Measurements from ENCODE around the gene SAP30. TPM values are rescaled to one million over a fixed set of nuclear protein-coding genes. Genes with fewer than 3 reads are reported as not detected.

The SAP30 gene
- 10 to 100 TPM; 31.7 to 57.4 TPM for total RNA-seq

- H3K27ac Mint-ChIP-seq: peak within 1 kb of the TSS; percentile 99
- H3K4me1 Mint-ChIP-seq: peaks cover 28% of the 10 kb centered on the region
- H3K36me3 Mint-ChIP-seq (ENCODE audit: low read depth): peaks cover 76% of the 10 kb centered on the region
- peak; percentile 87 for ATAC-seq (replicated peaks)
- no peaks in the 10 kb centered on the region for H3K27me3 Mint-ChIP-seq
- H3K4me3 Mint-ChIP-seq: peak within 1 kb of the TSS; percentile 99
- H3K9me3 Mint-ChIP-seq: no peaks in the 10 kb centered on the region
Observed at GRCh38 chr4:173370477-173371291, at the start of gene SAP30. Gene SAP30, plus strand, starts transcription at chr4:173370954. Its CDS starts 229 bp downstream, at chr4:173371183.

DNA sequence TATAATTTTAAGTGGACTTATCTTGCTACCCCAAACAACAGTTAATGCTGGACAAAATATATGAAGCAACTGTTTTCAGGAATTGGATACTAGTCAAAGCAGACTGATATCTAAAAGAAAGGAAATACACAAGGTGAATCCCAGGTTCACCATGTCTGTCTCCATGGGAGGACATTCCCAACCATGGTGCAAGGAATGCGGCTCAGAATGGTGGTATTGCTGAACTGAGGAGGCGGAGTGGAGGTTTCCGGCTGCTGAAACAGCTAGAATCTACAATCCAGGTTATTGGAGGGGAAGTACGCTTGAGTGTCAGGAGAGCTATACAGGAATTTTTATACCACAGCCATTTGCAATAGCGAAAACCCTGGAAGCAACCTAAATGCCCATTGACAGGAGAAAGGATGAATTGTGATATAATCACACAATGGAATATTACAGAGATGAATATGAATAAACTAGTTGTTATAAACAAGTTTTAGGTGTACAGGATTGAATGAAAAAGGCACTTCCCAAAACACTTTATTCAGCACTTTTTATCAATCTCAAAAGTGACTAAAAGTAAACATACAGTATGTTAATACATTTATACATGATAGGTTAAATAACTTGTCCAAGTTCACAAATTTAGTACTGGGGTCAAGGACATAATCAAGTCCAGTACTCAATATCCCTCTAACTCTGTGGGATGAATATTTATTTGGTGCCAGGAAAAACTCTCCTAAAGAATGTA, 45.6 kb upstream of the SAP30 start:
- H3K36me3 Mint-ChIP-seq (ENCODE audit: low read depth): peaks cover 68% of the 10 kb centered on the region
- ATAC-seq (replicated peaks): no peak
- no peaks in the 10 kb centered on the region for H3K4me1 Mint-ChIP-seq
- H3K27me3 Mint-ChIP-seq: no peaks in the 10 kb centered on the region
- no peak overlapping the region for H3K4me3 Mint-ChIP-seq
- no peak overlapping the region for H3K27ac Mint-ChIP-seq
- H3K9me3 Mint-ChIP-seq: no peaks in the 10 kb centered on the region

- Mint-ChIP-seq H3K27ac (no peak overlapping the region), H3K36me3 (ENCODE audit: low read depth) (peaks cover 76% of the 10 kb centered on the region), H3K4me1 (peaks cover 6% of the 10 kb centered on the region), H3K9me3 (no peaks in the 10 kb centered on the region), H3K27me3 (no peaks in the 10 kb centered on the region), H3K4me3 (no peak overlapping the region)
- no peak for ATAC-seq (replicated peaks)
Observed at GRCh38 chr4:173328236-173328901, 42.4 kb upstream of the SAP30 start.

GRCh38 chr4:173330590-173330989, 40.2 kb upstream of the SAP30 start:
- peaks cover 91% of the 10 kb centered on the region for H3K36me3 Mint-ChIP-seq (ENCODE audit: low read depth)
- H3K9me3 Mint-ChIP-seq: no peaks in the 10 kb centered on the region
- no peaks in the 10 kb centered on the region for H3K27me3 Mint-ChIP-seq
- H3K4me3 Mint-ChIP-seq: peak overlapping the region; percentile 99
- H3K4me1 Mint-ChIP-seq: peaks cover 6% of the 10 kb centered on the region
- no peak for ATAC-seq (replicated peaks)
- H3K27ac Mint-ChIP-seq: no peak overlapping the region

- Mint-ChIP-seq H3K9me3 (no peaks in the 10 kb centered on the region), H3K4me1 (peaks cover 6% of the 10 kb centered on the region)
Observed at GRCh38 chr4:173332021-173332487, 38.7 kb upstream of the SAP30 start.

DNA sequence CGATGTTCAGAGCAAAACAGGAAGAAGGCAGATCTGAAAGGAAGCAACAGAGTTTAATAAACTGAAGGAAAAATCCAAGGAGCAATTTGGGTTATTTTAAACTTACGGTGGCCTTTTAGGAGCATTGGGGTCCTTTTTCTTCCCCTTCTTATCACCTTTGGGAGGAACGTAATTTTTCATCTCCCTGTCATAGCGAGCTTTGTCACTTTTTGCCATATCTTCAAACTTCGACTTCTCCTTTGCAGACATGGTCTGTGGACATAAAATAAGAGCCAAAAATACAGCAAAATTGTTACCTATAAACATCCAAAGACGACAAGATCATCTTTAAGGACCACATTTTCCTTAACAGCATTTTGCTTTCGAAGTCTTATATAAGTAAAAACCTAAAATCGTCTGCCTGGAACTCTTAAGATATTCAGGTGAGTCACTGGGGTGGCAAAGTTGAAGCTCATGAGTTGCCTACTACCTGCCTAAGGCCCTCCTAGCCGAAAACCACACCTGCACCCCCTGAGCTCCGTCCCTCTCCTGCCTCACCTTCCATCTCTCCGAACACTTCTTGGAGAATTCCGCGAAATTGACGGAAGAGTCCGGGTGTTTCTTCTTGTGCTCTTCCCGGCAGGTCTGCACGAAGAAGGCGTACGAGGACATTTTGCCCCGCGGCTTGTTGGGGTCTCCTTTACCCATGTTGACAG, 37.6 kb upstream of the SAP30 start:
- Mint-ChIP-seq H3K4me3 (peak overlapping the region; percentile 99), H3K36me3 (ENCODE audit: low read depth) (peaks cover 68% of the 10 kb centered on the region), H3K27me3 (no peaks in the 10 kb centered on the region), H3K4me1 (peaks cover 6% of the 10 kb centered on the region), H3K9me3 (no peaks in the 10 kb centered on the region), H3K27ac (peak overlapping the region; percentile 99)
- ATAC-seq (replicated peaks): no peak

More at GRCh38 chr4:173332021-173332487, 38.7 kb upstream of the SAP30 start:
- H3K27me3 Mint-ChIP-seq: no peaks in the 10 kb centered on the region
- peak overlapping the region; percentile 99 for H3K4me3 Mint-ChIP-seq
- ATAC-seq (replicated peaks): no peak
- H3K36me3 Mint-ChIP-seq (ENCODE audit: low read depth): peaks cover 78% of the 10 kb centered on the region
- H3K27ac Mint-ChIP-seq: peak overlapping the region; percentile 99

- Mint-ChIP-seq H3K27me3 (no peaks in the 10 kb centered on the region), H3K9me3 (no peaks in the 10 kb centered on the region), H3K4me3 (peak overlapping the region; percentile 99), H3K27ac (peak overlapping the region; percentile 99), H3K36me3 (ENCODE audit: low read depth) (peaks cover 62% of the 10 kb centered on the region), H3K4me1 (peaks cover 6% of the 10 kb centered on the region)
- no peak for ATAC-seq (replicated peaks)
Observed at GRCh38 chr4:173333658-173334084, 37.1 kb upstream of the SAP30 start.

DNA sequence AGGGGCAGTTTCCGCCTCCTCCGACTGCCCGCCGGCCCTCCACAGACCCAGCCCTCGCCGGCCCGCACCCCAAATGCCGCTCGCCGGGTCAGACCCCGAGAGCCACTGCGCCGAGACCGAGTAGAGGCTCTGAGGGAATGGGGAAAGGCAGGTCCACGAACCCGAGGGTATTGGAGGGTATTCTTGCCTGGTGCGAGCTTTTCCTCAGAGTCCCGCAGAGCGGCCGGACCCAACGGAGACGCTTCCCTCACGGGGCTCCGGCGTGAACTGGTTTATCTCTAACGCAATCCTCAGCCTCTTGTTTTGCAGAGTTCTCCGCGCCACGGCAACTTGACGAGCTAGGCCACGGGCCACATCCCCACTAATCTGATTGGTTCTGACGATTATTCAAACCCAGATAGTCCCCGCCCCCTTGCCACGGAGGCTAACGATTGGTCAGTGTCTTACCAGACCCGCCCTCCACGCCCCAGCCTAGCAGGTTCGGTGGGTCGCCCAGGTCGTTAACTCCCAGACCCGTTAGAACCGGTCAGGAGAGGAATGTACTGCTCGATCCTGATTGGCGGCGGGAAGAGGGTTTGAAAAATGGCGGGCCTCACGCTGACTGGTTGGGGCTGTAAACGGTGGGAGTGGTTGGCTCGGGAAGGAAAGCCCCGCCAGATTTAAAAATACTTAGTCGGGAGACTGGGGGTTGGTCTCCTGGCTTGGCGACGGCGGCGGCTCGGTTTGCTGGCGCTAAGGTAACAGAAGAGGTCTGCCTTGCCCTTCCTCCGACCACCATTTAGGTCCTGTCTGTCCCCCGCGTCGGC, 36.5 kb upstream of the SAP30 start, which contains the start of gene HMGB2:
HMGB2 (minus strand) TSS at position 274 of the 806 bp plus-strand sequence. CDS start 709 bp downstream, outside the sequence.
- H3K4me1 Mint-ChIP-seq: peaks cover 6% of the 10 kb centered on the region
- ATAC-seq (replicated peaks): peak; percentile 93
- no peaks in the 10 kb centered on the region for H3K27me3 Mint-ChIP-seq
- no peaks in the 10 kb centered on the region for H3K9me3 Mint-ChIP-seq
- peak within 1 kb of the TSS; percentile 99 for H3K4me3 Mint-ChIP-seq
- peak within 1 kb of the TSS; percentile 99 for H3K27ac Mint-ChIP-seq
- H3K36me3 Mint-ChIP-seq (ENCODE audit: low read depth): peaks cover 56% of the 10 kb centered on the region

DNA sequence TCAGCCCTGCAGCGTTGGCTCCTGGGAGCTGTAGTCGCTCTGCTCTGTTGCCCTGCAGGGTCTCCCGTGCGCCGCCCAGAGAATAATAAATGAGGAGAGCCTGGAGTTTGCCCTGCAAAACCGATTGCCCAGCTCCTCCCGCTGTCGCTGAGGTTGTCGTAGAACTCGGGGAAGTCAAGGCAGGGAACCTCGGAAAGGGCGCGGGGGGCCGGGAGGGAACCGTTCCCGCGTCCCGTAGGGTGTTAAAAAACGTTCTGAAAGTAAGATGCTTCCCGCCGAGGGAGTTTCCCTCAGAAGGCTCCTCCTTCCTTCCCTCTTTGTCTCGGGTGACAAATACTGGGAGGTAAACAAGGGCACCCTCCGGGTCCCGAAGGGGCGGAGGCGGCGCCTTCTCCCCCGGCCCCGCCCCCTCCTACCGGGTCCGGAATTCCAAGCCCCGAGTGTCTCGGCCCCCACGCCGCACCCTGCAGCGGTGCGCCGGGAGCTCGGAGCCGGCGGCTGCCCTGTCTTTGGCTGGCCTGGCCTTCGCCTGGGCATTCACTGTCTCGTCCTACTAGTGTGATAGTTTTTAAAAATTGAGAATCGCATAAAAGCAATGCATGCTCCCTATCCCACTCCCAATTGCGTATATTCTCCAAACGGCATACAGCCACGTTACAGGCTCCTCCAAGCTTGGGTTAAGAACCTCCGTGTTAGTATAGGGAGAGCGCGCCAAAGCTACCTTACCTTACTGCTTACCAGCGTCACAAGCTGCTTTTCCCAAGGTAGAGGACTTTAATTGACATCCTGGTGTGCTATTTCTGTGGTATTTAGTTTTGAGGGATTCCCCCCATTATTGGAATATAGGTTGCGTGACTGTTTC, 35.6 kb upstream of the SAP30 start:
- peaks cover 47% of the 10 kb centered on the region for H3K36me3 Mint-ChIP-seq (ENCODE audit: low read depth)
- H3K4me3 Mint-ChIP-seq: peak overlapping the region; percentile 99
- peak overlapping the region; percentile 99 for H3K27ac Mint-ChIP-seq
- peak; percentile 49 for ATAC-seq (replicated peaks)
- no peaks in the 10 kb centered on the region for H3K27me3 Mint-ChIP-seq
- H3K9me3 Mint-ChIP-seq: no peaks in the 10 kb centered on the region
- peaks cover 6% of the 10 kb centered on the region for H3K4me1 Mint-ChIP-seq

GRCh38 chr4:173337463-173337862, 33.3 kb upstream of the SAP30 start:
- Mint-ChIP-seq H3K36me3 (ENCODE audit: low read depth) (peaks cover 24% of the 10 kb centered on the region), H3K27me3 (no peaks in the 10 kb centered on the region), H3K9me3 (no peaks in the 10 kb centered on the region), H3K4me3 (no peak overlapping the region), H3K4me1 (no peaks in the 10 kb centered on the region), H3K27ac (no peak overlapping the region)
- no peak for ATAC-seq (replicated peaks)

- H3K36me3 Mint-ChIP-seq (ENCODE audit: low read depth): no peaks in the 10 kb centered on the region
- no peaks in the 10 kb centered on the region for H3K27me3 Mint-ChIP-seq
- no peaks in the 10 kb centered on the region for H3K9me3 Mint-ChIP-seq
- no peak overlapping the region for H3K27ac Mint-ChIP-seq
- H3K4me3 Mint-ChIP-seq: no peak overlapping the region
- ATAC-seq (replicated peaks): no peak
- no peaks in the 10 kb centered on the region for H3K4me1 Mint-ChIP-seq
Observed at GRCh38 chr4:173343832-173344397, 26.8 kb upstream of the SAP30 start.

- Mint-ChIP-seq H3K4me1 (no peaks in the 10 kb centered on the region), H3K36me3 (ENCODE audit: low read depth) (no peaks in the 10 kb centered on the region), H3K27me3 (no peaks in the 10 kb centered on the region), H3K4me3 (no peak overlapping the region), H3K27ac (no peak overlapping the region), H3K9me3 (no peaks in the 10 kb centered on the region)
- ATAC-seq (replicated peaks): no peak
Observed at GRCh38 chr4:173345648-173346047, 25.1 kb upstream of the SAP30 start.

Data from activated T-helper 17 cell treated with anti-CD3 and anti-CD28 coated beads, Interleukin-2, amount 50 U/mL, for 72 hours (primary cell).